ENCODE results near the gene RASGRP1.

RASGRP1 gene

GRCh38 chr15:38560456-38560926, 4.1 kb downstream of the RASGRP1 start:
- in situ Hi-C loops (cut with HindIII; ENCODE audit: low pct_unique_long_range_greater_than_20kb, low sequenced_read_pairs) = no loop called here
- no peak for DNase-seq (ENCODE audit: low read depth in 1 of 2, low spot score in 1 of 2)
- TF ChIP-seq JUND (IDR thresholded peaks at IDR 0.05; ENCODE audit: low read depth) = no peak

DNA sequence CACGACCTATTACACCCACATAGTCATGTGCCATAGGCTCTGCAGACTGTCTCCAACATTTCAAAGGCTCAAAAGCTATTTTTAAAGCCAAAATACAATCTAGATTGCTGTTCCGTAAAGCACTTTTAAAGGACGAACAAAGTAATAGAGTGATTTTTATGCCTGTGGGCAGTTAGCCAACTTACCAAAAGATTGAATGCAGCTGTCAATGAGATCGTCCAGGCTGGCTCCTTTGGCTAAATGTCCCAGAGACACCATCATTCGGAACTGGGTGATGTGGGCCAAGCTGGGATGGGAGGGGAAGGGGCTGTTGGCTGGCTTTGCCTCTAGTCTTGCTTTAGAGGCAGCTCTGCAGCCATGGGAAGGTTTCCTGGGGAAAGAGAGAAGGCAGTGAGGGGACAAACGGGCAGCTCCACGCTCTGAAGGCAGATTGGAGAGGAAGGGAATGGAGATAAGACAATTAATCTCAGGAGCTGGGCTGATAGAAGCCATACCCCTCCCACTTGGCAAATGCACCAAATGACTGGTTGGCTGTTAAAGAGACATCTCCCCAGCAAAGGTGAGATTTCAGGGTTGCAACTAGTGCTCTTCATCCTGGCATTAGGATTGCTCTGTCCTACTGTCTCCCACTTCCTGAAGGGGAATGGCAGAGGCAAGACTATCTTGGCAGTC, 4.8 kb downstream of the RASGRP1 start:
- in situ Hi-C loops (cut with HindIII; ENCODE audit: low pct_unique_long_range_greater_than_20kb, low sequenced_read_pairs) = no loop called here
- no peak for DNase-seq (ENCODE audit: low read depth in 1 of 2, low spot score in 1 of 2)
- TF ChIP-seq JUND (IDR thresholded peaks at IDR 0.05; ENCODE audit: low read depth) = no peak

DNA sequence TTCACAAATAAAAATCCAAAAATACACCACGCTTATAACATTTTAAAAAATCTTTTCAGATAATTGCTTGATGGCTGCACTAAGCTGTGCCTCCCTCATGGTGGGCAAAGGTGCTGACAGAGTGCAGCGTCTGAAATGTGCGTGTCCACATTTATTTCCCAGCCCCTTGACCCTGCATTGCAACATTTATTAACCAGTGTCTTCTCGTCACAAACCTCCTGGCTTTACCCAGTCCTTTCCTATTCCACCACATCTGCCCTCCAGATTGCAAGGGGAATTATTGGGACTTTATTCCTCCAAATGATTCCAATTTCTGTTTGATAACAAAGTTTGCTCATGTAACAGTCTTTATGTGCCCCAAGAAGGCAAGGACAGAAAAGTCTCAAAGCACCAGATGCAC, 5.5 kb downstream of the RASGRP1 start:
- DNase-seq (ENCODE audit: low read depth in 1 of 2, low spot score in 1 of 2) = no peak
- in situ Hi-C loops (cut with HindIII; ENCODE audit: low pct_unique_long_range_greater_than_20kb, low sequenced_read_pairs) = no loop called here
- TF ChIP-seq JUND (IDR thresholded peaks at IDR 0.05; ENCODE audit: low read depth) = no peak

DNA sequence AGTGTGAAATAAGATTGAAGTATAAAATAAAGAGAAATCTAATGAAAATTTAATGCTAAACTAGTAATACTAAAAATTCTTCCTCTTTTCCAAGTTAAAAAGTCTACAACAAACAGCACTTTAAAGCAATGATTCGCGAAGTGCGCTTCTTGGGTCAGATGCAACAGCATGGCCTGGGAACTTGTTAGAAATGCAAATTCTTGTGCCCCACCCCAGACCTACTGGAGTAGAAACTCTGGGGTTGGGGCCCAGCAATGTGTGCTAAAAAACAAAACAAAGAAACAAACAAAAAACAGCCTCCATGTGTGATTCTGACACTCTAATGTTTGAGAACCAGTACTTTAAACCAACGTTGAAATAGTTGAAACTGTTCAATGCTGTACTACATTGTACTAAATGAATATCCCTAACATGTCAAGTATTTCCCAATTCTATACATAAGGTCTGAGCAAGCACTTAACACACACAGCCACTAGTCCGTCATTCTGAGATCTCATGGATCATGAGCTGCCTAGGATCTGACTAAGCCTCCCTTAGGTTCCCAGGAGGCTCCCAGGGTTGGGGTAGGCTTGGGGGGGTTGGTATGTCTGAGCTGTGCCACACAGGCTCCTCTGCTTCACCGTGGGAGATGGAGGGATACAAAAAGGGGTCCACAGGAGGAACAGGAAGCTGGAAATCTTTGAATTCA, 6.1 kb downstream of the RASGRP1 start:
- TF ChIP-seq JUND (IDR thresholded peaks at IDR 0.05; ENCODE audit: low read depth) = no peak
- in situ Hi-C loops (cut with HindIII; ENCODE audit: low pct_unique_long_range_greater_than_20kb, low sequenced_read_pairs) = no loop called here
- no peak for DNase-seq (ENCODE audit: low read depth in 1 of 2, low spot score in 1 of 2)

DNA sequence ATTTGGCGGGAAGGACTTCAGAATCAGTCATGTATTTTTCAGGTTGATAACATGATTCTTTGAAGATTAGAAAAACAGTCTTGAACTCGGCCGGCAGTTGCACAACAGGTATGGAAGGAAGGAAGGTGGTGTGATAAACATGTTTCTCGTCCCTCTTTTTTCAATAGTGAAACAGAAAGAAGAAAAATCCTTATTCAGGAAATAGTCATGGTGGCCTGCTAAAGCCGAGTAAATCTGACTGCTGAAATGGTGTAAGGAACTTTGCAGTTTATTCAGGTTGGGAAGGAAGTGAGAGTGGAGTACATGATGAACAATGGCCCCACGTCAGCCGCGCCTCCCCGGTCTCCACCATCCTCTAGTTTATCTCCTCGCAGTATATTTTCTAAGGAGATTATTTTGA, 6.7 kb downstream of the RASGRP1 start:
- no peak for DNase-seq (ENCODE audit: low read depth in 1 of 2, low spot score in 1 of 2)
- in situ Hi-C loops (cut with HindIII; ENCODE audit: low pct_unique_long_range_greater_than_20kb, low sequenced_read_pairs) = no loop called here
- no peak for TF ChIP-seq JUND (IDR thresholded peaks at IDR 0.05; ENCODE audit: low read depth)

- no peak for DNase-seq (ENCODE audit: low read depth in 1 of 2, low spot score in 1 of 2)
Observed at GRCh38 chr15:38555686-38556334, 8.8 kb downstream of the RASGRP1 start.

DNA sequence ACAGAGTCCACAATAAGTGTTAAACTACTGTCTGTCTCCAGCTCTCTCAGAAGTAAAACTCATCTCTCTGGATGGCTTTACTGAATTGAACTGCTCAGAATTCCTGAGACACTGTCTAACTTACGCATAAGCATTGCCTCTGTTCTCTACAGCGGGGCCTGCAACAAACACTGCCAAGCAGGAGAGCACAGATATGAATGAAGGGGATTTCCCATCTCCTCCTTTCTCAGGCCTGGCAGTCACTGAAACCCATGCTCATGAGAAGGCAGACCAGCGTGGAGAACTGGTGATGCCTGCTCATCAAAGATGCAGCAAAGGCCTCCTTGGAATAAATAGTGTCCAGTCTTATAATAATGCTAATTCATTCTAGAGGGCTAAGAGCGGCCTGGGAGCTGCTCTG, 10.3 kb downstream of the RASGRP1 start:
- no peak for DNase-seq (ENCODE audit: low read depth in 1 of 2, low spot score in 1 of 2)
- TF ChIP-seq JUND (IDR thresholded peaks at IDR 0.05; ENCODE audit: low read depth) = no peak
- in situ Hi-C loops (cut with HindIII; ENCODE audit: low pct_unique_long_range_greater_than_20kb, low sequenced_read_pairs) = no loop called here

More at GRCh38 chr15:38555686-38556334, 8.8 kb downstream of the RASGRP1 start:
- in situ Hi-C loops (cut with HindIII; ENCODE audit: low pct_unique_long_range_greater_than_20kb, low sequenced_read_pairs) = no loop called here
- no peak for TF ChIP-seq JUND (IDR thresholded peaks at IDR 0.05; ENCODE audit: low read depth)

DNA sequence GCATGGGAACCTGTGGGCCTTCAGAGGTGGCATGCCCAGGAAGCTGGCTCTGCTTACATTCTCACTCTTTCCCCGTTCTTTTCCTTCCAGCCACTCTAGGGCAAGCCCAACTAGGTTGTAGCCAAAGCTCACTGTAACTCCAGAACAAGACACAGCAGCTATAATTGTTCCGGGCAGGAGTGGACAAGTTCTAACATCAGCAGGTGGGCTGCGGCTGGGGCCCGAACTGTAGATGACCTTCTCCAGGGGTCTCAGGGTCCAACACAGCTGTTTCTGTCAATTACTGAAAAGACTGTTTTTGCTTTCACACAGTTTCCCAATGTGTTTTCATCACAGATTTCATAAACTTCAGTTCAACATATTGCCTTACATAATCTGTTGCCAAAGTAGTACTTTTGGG, 11.5 kb downstream of the RASGRP1 start:
- TF ChIP-seq JUND (IDR thresholded peaks at IDR 0.05; ENCODE audit: low read depth) = no peak
- in situ Hi-C loops (cut with HindIII; ENCODE audit: low pct_unique_long_range_greater_than_20kb, low sequenced_read_pairs) = no loop called here
- no peak for DNase-seq (ENCODE audit: low read depth in 1 of 2, low spot score in 1 of 2)

- in situ Hi-C loops (cut with HindIII; ENCODE audit: low pct_unique_long_range_greater_than_20kb, low sequenced_read_pairs) = no loop called here
- TF ChIP-seq JUND (IDR thresholded peaks at IDR 0.05; ENCODE audit: low read depth) = no peak
- no peak for DNase-seq (ENCODE audit: low read depth in 1 of 2, low spot score in 1 of 2)
Observed at GRCh38 chr15:38551720-38552648, 12.6 kb downstream of the RASGRP1 start.

DNA sequence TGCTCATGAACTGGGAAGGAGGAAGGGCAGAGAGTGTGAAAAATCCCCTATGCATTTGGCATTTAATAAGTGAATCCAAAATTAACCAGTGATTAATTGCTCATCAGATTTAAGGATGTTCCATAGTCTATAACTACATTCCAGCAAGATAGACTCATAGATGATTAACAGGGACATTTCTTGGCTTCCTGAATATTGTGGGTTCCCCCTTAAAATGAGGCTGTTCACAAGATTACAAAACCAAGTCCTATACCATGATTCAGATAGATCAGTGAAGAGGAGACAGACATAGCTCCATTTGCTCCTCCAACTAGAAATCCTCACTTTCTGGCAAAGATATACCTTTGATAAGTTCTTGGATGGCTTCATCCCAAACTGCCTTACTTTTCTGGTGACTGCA, 15.4 kb downstream of the RASGRP1 start:
- in situ Hi-C loops (cut with HindIII; ENCODE audit: low pct_unique_long_range_greater_than_20kb, low sequenced_read_pairs) = no loop called here

DNA sequence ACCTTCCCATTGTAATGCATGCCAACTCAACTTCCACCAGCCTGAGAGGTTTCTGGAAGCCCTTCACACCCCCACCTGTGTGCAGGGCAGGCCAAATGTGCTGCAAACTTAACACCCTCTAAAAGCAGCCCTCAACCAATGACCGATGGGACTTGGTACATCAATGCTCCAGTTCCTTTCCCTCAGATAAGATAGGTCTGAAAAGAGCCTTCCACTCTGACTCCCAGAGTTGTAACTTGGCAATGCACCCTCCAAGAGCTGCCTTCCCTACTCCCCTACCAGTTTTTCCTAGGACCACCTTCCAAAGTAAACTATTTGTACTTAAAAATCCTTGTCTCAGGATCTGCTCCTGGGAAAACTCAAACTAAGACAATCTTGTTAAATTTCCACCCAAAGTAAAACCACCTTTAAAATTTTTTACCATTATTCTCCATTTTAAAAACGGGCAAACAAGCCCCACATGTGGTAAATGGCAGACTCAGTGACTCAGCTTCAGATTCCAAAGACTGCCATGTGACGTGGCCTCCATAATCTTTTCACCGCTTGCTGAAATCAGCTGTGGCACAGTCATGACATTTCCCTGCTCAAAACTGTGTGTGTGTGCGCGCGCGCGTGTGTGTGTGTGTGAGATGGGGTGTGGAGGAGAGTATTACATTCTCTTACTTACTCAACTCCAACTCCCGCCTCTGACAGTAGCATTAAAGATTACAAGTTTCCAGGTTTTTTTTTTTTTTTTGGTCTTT, 17.2 kb downstream of the RASGRP1 start:
- DNase-seq (ENCODE audit: low read depth in 1 of 2, low spot score in 1 of 2) = no peak
- in situ Hi-C loops (cut with HindIII; ENCODE audit: low pct_unique_long_range_greater_than_20kb, low sequenced_read_pairs) = no loop called here
- TF ChIP-seq JUND (IDR thresholded peaks at IDR 0.05; ENCODE audit: low read depth) = no peak

More for the DNA sequence above, 15.4 kb downstream of the RASGRP1 start:
- DNase-seq (ENCODE audit: low read depth in 1 of 2, low spot score in 1 of 2) = no peak
- no peak for TF ChIP-seq JUND (IDR thresholded peaks at IDR 0.05; ENCODE audit: low read depth)

GRCh38 chr15:38545179-38545578, 19.4 kb downstream of the RASGRP1 start:
- in situ Hi-C loops (cut with HindIII; ENCODE audit: low pct_unique_long_range_greater_than_20kb, low sequenced_read_pairs) = no loop called here
- TF ChIP-seq JUND (IDR thresholded peaks at IDR 0.05; ENCODE audit: low read depth) = no peak
- no peak for DNase-seq (ENCODE audit: low read depth in 1 of 2, low spot score in 1 of 2)

Data from T47D (cell line).